Measurements from ENCODE around the gene APLF. TPM values are rescaled to one million over a fixed set of nuclear protein-coding genes. Genes with fewer than 3 reads are reported as not detected.

Gene APLF
- 4.2 and 5.6 TPM in 2 replicates for total RNA-seq

DNA sequence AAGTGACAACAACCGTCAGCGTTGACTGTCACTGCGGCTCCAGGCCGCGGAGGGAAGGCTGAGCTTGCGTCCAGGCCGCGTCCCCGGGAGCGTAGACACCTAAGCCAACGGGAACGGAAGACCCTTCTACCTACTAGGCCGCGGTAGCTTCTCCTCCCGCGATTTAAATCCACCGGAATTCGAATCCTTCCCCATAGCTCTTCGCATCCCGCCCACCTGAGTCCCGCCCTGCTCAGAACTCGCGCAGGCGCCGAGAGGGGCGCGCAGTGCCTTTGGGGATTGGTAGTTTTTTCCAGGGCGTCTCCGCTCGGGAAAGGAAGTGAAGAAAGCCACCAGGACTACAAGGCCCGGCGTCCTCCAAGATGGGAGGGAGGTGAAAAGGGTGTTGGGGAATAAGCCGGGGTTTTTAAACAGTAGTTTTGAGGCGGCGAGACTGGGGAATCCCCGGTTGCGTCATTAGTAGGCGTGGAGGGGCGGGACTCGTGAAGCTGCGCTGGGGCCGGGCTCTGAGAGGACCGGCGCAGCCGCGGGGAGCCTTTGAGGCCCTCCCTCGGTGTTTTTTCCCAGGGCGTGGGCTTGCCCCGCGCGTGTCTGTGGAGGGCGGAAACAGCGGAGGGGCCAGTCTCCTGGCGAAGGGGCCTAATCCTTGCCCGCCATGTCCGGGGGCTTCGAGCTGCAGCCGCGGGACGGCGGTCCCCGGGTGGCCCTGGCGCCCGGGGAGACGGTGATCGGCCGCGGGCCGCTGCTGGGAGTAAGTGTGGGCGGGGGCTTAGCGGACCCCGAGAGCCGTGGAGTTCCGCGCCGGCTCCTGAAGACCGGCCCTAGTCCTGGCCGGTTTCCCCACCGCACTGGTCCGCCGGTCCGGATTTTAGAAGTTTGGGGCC is at the start of gene APLF, which contains the start of gene FBXO48:
Gene APLF (plus strand): TSS at position 509 of the 884 bp plus-strand sequence. CDS start 147 bp downstream, at position 656.
Gene FBXO48 (minus strand): TSS at position 218 of the 884 bp plus-strand sequence. CDS start 2,149 bp downstream, outside the sequence.

Other genes with a start within 250 kb of the APLF start
- 27.1 and 35.8 TPM in 2 replicates for gene PPP3R1, start 215.1 kb upstream of the APLF start, total RNA-seq
- gene CNRIP1, start 147.6 kb upstream of the APLF start, total RNA-seq = 46.4 and 48.7 TPM in 2 replicates
- under 0.01 and 0.10 TPM in 2 replicates for gene PLEK, start 102.3 kb upstream of the APLF start, total RNA-seq
- 0.33 and 0.48 TPM in 2 replicates for gene FBXO48, start 291 bp upstream of the APLF start, total RNA-seq
- gene PROKR1, start 176.0 kb downstream of the APLF start, total RNA-seq = under 0.01 TPM in 1 of 2 replicates, not detected in the other